Neutrophil (primary cell): ENCODE measurements around the gene KMO.

Source experiments
- H3K27ac ChIP-seq: fragments of 200-600 bp; sonication (generic); 2 replicates; pipeline ENCODE4 v1.5.1; 2016; ENCODE audit warnings: mild to moderate bottlenecking, moderate library complexity
- H3K27me3 ChIP-seq: fragments of 200-600 bp; sonication (generic); 2 replicates; pipeline ENCODE4 v1.6.0; 2016; ENCODE audit warnings: mild to moderate bottlenecking
- H3K36me3 ChIP-seq: fragments of 200-600 bp; sonication (generic); 2 replicates; pipeline ENCODE4 v1.5.1; 2017
- H3K4me1 ChIP-seq, 2 experiments: fragments of 200-600 bp in 1 of 2; sonication (generic) in 1 of 2; 1 replicate in 1 of 2; 2 replicates in 1 of 2; pipeline versions ENCODE4 v1.5.1 to v1.6.1; 2013 to 2016; ENCODE audit warnings: low read depth in 1 of 2, low read length in 1 of 2, mild to moderate bottlenecking in 1 of 2, moderate library complexity in 1 of 2; ENCODE audit not compliant: control insufficient read depth in 1 of 2, insufficient read depth in 1 of 2
- H3K4me3 ChIP-seq, 2 experiments: fragments of 200-600 bp in 1 of 2; sonication (generic) in 1 of 2; 1 replicate in 1 of 2; 2 replicates in 1 of 2; pipeline ENCODE4 v1.5.1; 2013 to 2016; ENCODE audit warnings: low read depth in 1 of 2, low read length in 1 of 2, mild to moderate bottlenecking in 1 of 2, moderate library complexity in 1 of 2
- H3K9me3 ChIP-seq: fragments of 200-600 bp; sonication (generic); 2 replicates; pipeline ENCODE4 v1.5.1; 2016
- CTCF ChIP-seq: fragments of 200-600 bp; sonication (generic); IDR thresholded peaks from 2 replicates; pipeline ENCODE4 v1.5.1; 2016; ENCODE audit warnings: antibody characterized with exemption

The KMO gene

DNA sequence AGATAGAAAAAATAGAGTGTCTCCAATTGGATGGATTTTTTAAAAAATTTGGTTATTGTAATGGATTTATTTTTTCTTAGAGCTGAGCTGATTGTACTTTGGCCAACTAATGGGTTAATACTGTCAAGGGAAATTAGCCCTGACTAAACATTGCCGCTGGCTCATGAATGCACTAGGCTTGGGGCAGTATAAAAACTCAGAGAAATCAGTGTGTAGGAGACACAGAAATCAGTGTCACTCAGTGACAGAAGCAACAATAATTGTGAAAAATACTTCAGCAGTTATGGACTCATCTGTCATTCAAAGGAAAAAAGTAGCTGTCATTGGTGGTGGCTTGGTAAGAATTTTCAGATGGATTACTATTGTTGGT lies at the start of gene KMO:
Gene KMO (plus strand): TSS at position 217 of the 370 bp plus-strand sequence. CDS start 67 bp downstream, at position 284.
- Histone ChIP-seq H3K27me3 (no peaks in the 10 kb centered on the region), H3K36me3 (no peaks in the 10 kb centered on the region), H3K9me3 (no peaks in the 10 kb centered on the region), H3K4me3 (peak within 1 kb of the TSS; percentile 63 to 65), H3K4me1 (peaks cover 7 to 14% of the 10 kb centered on the region in 2 experiments), H3K27ac (peak within 1 kb of the TSS; percentile 69)
- no peak for TF ChIP-seq CTCF

GRCh38 chr1:241482761-241483250 lies 49.4 kb upstream of the KMO start:
- H3K9me3 ChIP-seq, result no peaks in the 10 kb centered on the region
- H3K4me1 ChIP-seq, result no peaks in the 10 kb centered on the region
- no peak for TF ChIP-seq CTCF
- H3K4me3 ChIP-seq, result no peak overlapping the region
- peaks cover 13% of the 10 kb centered on the region for H3K27me3 ChIP-seq
- no peaks in the 10 kb centered on the region for H3K36me3 ChIP-seq
- H3K27ac ChIP-seq, result no peak overlapping the region

GRCh38 chr1:241485145-241485544 lies 47.0 kb upstream of the KMO start:
- Histone ChIP-seq H3K36me3 (no peaks in the 10 kb centered on the region), H3K27me3 (peaks cover 13% of the 10 kb centered on the region), H3K9me3 (no peaks in the 10 kb centered on the region), H3K27ac (no peak overlapping the region), H3K4me3 (no peak overlapping the region), H3K4me1 (no peaks in the 10 kb centered on the region)
- TF ChIP-seq CTCF, result no peak

DNA sequence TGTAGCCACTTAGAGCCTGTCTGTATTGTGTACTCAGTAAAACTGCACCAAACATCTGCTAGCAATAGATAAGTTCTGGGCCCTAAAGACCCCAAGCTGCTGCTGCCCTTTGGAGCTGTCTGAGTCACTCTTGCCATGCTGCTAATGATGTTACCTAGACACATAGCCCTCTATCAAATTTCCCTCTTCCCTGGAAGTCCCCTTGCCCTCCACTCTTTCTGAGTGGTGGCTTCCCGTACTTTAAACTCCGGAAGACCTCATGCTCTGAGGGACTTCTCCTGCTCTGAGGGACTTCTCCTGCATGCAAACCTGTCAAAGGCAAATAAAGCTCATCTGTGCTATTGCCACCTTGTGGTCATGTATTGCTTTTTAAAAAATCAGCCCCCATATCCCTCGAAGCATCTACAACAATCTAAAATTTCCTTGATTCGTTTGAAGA lies 46.6 kb upstream of the KMO start:
- H3K27me3 ChIP-seq, result peaks cover 13% of the 10 kb centered on the region
- no peaks in the 10 kb centered on the region for H3K4me1 ChIP-seq
- no peak for TF ChIP-seq CTCF
- H3K36me3 ChIP-seq, result no peaks in the 10 kb centered on the region
- no peak overlapping the region for H3K27ac ChIP-seq
- H3K9me3 ChIP-seq, result no peaks in the 10 kb centered on the region
- no peak overlapping the region for H3K4me3 ChIP-seq

DNA sequence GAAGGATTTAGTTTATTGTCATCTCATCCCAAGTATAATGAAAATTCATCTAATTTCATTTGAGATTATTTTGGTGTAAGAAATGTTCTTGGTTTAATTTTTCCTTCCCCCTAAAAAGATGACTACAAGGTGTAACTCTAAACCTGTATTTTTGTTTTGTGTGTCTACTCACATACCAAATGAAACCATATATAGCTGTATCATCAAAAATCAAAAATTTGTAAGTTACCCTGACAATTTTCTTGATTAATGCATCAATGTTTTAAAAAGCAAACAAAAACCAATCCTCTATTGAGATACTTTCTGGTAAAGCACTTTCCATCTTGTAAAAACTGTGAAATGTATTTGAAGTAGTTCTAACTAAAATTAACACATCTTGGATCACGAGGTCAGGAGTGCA lies 43.4 kb upstream of the KMO start:
- Histone ChIP-seq H3K36me3 (peaks cover 3% of the 10 kb centered on the region), H3K4me1 (no peaks in the 10 kb centered on the region), H3K9me3 (no peaks in the 10 kb centered on the region), H3K27ac (no peak overlapping the region), H3K4me3 (no peak overlapping the region), H3K27me3 (peaks cover 5% of the 10 kb centered on the region)
- no peak for TF ChIP-seq CTCF

DNA sequence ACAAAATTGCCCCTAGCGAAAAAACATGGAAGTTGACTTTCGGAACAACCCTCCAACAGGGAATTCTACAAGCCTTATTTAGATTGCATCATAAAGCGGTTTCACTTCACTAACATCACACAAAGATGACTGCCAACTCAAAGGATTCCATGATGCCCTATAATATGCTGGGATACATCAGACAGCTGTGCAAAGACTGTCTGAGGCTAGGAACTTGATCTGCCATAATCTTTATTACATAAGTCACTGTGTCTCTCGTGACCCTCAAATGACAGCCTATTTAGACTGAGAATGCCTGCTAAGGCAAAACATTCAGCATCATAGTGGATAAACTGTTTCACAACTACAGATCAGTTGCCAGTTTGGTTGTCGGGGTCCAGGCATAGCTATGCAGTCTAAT lies 36.4 kb upstream of the KMO start:
- Histone ChIP-seq H3K27ac (no peak overlapping the region), H3K4me3 (no peak overlapping the region), H3K36me3 (peaks cover 40% of the 10 kb centered on the region), H3K9me3 (no peaks in the 10 kb centered on the region), H3K4me1 (no peaks in the 10 kb centered on the region), H3K27me3 (no peaks in the 10 kb centered on the region)
- no peak for TF ChIP-seq CTCF
